DMS53 treated with DMSO at 0.1 percent for 48 hours (cell line): ENCODE results near the gene SGMS1.
"Not testable (repeated sequence)": the region's sequence is repeated elsewhere in the genome, so short reads cannot be mapped to it uniquely, and the experiment has no call there.

Experiments
- DNase-seq: peaks from one replicate; lab custom pipeline; 2025; ENCODE audit not compliant: unreplicated experiment; lab: John Stamatoyannopoulos, UW

Gene SGMS1

DNA sequence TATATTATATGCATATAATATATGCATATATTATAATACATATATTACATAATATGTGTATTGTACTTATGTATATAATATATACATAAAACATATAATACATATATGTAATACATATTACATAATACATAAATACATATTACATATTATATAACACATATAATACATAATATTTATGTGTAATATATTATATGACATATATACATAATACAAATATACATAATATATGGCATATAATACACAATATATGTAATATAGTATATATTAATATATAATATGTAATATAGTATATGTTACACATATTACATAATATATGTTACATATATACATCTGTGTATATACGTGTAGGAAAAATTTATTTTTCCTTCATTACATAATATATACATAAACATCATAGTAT lies 63.4 kb downstream of the SGMS1 start:
- no peak for DNase-seq

DNA sequence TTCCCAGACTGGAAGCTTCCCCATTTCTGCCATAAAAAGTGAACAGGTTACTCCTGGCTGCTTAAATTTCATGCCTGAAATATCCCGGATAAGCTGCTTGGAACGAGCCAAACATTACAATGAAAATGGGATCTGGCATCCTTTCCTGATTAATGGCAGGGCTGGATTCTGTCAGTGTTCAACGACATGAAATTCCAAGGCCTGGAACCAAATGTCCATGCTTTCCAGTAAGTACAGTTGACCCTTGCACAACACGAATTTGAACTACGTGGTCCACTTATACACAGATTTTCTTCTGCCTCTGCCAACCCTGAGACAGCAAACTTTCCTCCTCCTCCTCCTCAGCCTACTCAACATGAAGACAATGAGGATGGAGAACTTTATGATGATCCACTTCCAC lies 65.4 kb downstream of the SGMS1 start:
- DNase-seq = no peak

DNA sequence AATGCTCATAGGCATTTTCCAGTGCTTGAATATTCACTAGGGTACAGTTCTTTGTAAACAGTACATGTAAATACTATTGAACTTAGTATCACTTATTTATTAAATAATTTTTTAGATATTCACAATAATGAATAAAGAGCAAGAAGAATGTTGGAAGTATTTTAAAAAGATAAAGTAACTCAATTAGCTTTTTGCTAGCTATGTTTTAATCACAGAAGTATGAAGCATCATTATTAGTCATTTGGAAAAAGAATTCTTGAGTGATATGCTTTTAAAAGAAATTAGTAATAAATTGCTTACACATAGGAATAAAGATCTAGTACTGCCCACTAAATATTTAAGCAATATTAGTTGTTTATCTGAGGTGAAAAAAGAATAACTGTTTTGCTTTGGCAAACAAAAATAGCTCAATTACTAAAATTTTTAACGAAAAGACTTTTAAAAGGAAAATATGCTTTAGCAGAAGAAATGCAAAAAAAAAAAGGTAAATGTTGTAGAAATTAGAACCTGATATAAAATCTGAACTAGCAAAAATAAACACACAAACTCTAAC lies 66.5 kb downstream of the SGMS1 start:
- DNase-seq = no peak

DNA sequence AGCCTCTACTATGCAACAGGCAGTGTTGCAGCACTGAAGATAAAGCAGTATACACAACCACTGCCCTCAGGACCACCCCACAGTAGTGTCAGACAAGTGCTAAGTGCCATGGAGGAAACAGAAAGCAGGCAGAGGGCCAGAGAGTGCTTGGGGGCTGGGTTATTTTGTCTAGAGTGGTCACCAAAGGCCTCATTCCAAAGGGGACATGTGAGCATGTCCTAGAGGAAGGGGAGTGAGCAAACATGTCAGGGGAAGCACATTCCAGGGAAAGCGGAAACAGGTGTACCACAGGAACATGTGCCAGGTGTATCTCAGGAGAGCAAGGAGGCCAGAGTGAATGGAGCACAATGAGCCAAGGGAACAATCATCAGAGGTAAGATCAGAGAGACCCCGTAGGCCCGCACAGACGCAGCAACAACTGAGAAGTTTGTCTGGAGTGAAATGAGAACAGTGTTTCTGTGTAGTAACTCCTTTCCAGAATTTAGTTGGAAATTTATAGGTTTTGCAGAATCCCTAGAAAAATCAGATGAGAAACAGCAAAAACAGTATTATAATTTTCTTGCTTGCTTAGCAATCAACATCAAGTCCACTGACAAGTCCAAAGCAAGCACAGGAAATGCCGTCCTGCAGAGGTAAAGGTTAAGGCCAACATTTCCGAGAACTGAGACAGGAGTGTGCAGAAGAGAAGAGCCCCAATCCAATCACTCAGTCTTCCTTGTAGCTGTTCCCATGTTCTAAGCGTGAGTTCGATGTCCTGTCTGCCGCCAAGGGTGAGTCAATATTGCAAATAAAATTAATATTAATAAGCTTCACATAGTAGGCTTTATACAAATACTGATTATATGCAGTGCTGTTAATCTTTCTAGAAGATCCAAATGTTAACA lies 67.3 kb downstream of the SGMS1 start:
- DNase-seq = no peak

DNA sequence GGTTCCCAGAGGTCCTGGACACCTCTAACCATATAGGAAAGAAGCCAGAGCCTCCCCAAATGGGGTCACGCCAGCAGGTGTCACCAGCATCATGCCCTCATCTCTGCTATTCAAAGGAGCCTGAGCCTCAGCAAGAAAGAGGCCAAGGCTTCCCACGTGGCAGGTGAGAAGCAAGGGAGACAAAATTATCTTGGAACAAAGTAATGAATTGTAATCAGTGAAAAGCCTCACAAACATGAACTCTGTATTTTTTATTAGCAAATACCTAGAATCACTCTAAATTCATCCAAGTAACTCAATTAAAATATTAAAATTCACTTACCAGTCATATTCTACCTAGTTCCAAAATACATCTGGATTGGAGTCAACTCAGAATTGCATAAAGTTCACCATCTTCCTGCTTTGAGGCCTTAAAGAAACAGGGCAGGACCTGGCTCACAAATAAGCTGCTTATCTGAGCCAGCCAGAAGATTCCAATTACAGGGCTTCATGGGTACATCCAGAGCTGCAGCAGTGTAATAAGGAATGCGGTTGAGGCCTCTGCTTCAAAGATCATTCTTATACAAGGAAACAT lies 68.7 kb downstream of the SGMS1 start:
- DNase-seq = peak; percentile 9

DNA sequence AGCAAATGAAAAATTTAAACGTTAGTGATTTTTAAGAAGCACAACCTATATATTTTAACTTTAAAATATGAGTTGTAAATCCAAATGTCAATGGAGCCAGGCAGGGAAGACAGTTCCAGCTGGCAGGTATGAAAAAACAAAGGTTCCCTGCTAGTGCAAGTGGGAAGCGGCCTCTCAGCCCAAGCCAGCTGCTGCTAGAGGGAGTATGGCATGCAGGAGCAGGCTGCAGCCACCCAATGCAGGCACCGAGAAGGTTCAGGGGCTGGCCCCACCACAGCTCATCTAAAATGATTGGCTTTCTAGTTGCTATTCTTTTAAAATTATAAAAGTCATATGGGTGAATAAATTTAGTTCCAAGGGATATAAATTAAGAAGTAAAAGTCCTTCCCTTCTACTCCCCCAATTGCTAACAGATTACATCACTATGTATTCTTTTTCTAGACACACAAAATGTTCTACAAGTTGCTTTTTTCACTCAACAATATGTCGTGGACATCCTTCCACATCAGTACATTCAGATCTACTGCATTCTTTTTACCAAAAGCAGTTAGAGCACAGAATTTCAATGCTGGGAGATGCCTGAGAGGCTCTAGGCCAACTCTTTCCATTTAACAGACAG lies 69.3 kb downstream of the SGMS1 start:
- DNase-seq = no peak

DNA sequence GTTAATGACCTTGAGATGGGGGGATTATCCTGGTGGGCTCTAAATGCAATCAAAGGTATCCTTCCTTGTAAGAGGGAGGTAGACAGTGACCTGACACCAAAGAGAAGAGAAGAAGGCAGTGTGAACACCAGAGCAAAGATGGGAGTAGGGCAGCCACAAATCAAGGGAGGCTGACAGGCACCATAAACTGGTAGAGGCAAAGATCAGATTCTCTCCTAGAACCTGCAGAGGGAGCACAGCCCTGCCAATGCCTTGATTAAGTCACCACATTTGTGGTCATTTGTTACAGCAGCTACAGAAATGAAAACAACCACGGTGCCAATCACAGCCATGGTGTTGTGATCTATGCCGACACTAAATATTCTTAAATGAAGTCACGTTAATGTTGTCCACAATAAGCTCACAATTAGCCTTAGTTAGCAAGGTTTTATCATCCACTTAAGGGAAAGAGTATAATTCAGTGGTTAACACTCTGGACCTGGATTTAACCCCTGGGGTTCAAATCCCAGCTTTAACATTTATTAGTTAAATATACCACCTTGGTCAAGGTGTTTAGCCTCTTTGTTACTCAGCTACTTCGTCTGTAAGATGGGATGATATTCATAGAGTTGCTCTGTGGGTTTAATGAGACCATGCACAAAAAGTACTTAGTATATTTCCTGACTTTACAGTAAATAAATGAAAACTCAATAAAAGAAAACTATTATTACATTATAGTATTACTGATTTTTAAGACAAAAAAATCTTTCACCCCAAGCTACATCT lies 70.8 kb downstream of the SGMS1 start:
- DNase-seq = no peak

DNA sequence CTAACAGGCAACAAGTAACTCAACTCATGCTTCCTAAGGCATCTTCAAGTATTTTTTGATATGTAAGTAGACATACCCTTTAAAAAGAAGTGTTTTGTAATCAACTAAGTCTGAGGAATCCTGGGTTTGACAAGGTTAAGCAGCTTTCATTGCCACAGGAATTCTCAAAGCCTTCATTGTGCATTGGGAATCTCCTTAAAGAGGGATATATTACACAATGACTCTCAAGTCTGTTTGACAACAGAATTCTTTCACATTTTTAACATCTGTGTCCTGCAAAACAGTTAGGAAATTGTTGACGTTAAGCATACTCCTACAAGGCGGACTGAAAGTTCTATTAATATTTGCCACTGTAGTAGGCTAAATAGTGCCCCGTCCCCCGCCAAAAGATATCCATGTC lies 71.4 kb downstream of the SGMS1 start:
- DNase-seq = no peak

DNA sequence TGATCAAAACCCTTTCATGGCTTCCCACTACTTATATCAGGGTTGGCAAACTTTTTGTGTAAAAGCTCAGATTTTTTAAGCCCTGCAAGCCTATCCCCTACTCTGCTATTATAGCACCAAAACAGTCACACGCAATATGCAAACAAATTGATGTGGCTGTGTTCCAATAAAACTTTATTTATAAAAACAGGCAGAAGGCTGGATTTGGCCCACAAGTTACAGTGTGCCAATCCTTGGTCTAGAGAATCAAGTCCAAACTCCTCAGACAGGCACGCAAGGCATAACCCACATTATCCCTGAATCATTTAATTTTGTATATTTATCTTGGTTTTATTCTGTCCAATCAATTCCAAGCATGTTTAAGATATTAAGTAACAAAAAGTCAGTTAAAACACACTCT lies 71.9 kb downstream of the SGMS1 start:
- DNase-seq = no peak

DNA sequence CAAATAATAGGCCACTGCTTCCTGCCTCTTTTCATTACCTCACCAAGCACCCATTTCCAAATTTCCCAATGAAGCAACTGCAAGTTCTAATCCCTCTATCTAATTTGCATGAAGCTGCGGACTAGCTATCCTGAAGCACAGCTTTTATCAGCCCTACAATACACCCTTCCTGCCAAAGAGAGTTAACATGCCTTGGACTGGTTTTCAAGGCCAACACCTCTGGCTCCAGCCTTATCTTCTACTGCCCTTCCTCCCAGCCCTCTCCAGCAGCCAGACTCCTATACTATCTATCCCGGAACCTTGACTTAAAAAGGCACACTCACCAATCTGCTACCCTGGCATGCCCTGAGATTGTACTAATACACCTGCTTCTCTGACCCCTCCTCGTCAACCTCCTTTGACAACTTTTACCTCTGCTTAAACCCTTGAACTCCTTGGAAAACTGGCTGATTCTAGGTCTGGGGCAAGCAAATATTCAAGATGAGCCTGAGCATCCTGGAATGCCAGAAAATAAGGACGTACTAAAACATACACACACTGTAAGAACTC lies 73.4 kb downstream of the SGMS1 start:
- no peak for DNase-seq

DNA sequence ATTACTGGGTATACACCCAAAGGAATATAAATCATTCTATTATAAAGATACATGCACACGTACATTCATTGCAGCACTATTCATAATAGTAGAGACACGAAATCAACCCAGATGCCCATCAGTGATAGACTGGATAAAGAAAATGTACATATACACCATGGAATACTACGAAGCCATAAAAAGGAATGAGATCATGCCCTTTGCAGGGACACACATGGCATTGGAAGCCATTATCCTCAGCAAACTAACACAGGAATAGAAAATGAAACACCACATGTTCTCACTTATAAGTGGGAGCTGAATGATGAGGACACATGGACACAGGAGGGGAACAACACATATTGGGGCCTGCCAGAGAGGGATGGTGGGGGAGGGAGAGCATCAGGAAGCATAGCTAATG lies 74.6 kb downstream of the SGMS1 start:
- not testable (repeated sequence) for DNase-seq

DNA sequence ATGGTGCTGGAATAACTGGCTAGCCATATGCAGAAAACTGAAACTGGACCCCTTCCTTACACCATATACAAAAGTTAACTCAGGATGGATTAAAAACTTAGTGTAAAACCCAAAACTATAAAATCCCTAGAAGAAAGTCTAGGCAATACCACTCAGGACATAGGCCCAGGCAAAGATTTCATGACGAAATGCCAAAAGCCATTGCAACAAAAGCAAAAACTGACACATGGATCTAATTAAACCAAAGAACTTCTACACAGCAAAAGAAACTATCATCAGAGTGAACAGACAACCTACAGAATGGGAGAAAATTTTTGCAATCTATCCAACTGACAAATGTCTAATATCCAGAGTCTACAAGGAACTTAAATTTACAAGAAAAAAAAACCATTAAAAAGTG lies 75.3 kb downstream of the SGMS1 start:
- DNase-seq = not testable (repeated sequence)

DNA sequence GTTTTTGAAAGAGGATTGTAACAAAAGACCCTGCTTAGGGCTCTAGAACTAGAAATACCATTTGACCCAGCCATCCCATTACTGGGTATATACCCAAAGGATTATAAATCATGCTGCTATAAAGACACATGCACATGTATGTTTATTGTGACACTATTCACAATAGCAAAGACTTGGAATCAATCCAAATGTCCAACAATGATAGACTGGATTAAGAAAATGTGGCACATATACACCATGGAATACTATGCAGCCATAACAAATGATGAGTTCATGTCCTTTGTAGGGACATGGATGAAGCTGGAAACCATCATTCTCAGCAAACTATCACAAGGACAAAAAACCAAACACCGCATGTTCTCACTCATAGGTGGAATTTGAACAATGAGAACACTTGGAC lies 77.5 kb downstream of the SGMS1 start:
- not testable (repeated sequence) for DNase-seq

DNA sequence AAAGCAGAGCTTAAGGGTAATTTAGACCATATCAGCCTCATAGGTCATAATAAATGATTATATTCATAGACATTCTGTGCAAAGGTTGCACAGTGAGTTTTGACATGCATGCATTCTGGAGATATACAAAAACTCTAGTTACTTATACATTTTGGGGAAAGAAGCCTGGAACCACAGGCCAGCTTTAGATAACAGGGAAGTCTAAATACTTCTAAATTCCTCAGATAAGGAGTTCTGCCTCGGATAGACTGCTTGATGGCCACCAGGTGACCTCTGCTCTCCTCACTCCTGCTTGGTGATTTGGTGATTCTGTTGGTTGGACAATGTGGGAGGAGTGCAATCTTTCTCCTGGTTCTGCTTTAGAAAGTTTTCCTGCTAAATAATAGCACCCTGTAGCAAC lies 77.9 kb downstream of the SGMS1 start:
- DNase-seq = no peak

DNA sequence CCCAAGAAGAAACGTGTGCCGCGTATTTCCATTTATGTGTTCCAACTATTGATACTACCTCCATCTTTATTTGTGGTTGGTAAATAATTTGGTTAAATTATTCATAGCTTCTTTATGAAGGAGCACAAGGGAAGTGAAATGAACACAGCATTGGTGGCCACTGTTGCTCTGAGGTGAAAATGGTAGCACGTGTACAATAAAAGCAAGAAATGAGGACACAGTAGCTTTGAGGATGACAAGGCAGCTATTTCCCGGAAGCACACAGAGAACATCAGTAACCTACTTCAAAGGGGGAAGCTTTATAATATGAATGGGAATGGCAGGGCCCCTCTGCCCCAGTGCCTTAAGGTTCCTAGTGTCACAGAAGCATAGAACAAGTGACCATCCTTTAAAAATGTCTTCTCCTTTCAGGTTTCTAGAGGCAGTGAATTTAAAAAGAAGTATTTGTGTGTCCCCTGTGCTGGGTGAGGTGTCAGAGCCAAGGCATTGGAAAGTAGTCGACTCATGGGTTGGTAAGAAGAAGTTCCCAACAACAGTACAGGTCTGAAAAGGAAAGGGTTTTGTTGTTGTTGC lies 78.8 kb downstream of the SGMS1 start:
- no peak for DNase-seq

DNA sequence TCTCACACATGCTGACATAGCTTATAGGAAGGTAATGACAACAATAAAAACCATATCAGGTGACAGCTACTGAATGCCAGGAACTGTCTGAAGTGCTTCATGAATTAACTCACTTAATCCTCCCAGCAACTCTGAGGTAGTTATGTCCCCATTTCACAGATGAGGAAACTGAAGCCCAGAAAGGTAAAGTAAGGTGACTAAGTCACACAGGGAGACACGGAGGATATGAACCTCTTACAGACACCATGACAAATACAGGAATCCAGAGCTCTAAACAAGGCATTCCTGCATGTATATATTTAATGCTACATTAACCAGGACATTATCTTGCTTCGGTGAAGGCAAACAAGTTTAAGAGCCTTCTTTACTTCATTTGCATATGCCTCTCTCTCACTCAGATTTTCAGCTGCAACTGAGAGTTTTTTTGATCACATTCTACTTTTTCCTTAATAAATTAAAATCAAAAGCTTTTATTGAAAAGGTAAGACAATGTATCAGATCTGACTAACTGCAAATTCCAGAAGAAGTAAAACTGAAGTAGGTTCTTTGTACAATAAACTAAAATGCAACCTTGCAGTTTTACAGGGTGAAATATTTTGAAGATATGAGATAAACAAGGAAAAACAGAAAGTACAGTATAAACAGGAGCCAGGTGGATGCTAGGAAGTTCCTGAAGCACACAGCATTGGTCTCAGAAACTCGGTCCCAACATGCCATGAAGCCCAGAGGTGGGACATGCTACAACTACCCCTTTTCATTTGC lies 79.5 kb downstream of the SGMS1 start:
- DNase-seq = no peak

DNA sequence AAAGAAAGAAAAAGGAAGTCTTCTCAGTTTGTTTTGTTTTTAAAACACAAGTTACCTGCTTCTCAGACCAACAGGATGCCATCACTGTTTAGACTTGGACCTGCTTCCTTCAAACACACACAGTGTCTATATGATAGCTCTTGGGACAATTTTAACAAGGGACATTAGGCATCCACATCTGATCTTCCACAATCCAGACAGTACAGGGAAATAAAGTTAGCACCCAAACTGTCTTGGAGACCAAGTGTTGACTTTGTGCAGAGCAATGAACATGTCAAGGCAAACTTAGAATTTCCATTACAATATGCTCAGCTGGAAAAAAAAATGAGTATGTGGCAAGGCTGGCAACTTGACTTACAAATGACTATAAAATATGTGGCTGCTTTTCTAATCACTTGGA lies 80.9 kb downstream of the SGMS1 start:
- no peak for DNase-seq

DNA sequence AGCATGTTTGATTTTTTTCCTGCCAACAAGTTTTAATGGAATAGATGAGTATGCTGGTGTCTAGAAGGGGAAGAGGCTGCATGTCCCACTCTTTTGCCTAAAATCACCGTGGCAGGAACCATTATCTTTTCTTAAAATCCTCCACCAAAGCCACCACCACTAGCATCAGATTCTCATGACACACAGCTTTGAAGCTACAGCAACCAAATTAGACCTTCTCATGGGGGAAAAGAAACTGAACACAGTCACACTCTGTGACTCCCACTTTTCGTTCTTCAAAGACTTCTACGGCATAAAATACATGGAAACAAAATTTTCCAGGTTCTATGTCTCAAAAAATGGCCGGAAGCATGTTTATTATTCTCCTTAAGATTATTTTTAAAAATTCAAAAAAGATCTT lies 81.8 kb downstream of the SGMS1 start:
- DNase-seq = no peak

DNA sequence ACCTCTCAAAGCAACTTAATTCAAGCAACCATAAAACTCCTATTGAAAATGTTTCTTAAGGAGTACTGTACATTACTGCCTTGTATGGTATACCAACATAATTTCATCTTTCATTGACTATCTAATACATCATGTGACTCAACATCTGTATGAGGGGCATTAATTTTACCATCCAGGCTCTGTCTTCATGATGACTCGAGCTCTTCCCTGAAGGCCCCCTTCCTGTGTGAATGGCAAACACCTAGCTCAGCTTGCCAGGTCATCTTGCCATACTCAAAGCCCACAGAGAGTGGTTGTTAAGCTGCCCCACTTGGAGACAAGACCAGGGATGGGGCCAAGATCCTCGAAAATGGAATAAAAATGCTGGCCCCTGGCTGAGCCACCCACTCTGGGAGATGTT lies 82.4 kb downstream of the SGMS1 start:
- no peak for DNase-seq

DNA sequence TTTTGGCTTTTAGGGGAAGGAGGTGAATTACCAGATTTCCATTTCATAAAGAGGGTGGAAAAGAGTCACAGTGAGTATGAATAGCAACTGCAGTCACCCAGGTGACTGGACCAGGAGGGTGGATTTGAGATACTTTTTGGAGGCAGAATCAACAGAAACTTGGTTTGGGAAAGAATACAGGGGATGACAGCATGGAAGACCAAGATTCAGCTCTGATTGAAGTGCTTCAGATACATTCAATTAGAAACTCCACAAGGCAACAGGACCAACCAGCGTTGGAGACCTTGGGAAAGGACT lies 83.0 kb downstream of the SGMS1 start:
- no peak for DNase-seq
